Measurements from ENCODE around the gene ELP4.

The ELP4 gene

DNA sequence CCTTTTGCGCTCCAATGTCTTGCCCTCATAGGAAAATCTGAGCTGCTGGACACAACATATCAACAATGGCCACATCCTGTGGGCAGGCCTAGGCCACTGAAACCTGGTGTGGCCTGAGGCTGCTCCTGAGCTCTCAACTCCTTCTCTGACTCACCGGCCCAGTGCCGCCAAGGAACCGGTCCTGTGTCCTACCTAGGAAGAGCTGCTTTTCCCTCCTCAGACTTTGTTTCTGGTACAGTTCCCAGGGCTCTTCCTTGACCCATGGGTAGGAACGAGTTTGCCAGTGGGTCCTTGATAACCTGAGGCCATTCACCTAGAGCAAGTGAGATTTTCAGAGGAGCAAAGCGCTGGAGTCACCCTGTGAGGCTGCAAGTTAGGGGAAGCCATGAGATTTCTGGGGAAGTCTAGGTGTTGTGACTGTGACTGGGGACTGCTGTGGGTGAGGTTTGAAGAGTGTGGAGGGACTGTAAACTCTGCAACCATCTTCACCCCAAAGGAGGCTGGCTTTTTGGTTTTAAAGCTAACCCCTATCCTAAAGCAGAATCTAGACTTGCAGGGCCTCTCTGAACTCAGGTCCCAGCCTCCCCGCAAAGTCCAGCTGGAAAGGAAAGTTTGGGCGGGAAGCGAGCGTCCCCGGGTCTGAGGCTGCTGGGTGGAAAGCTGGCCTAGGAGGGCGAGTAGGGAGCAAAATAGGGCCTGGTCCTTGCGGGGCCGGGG lies 313.5 kb downstream of the ELP4 start:
- no peak for DNase-seq (ENCODE audit: low read depth, low spot score)

DNA sequence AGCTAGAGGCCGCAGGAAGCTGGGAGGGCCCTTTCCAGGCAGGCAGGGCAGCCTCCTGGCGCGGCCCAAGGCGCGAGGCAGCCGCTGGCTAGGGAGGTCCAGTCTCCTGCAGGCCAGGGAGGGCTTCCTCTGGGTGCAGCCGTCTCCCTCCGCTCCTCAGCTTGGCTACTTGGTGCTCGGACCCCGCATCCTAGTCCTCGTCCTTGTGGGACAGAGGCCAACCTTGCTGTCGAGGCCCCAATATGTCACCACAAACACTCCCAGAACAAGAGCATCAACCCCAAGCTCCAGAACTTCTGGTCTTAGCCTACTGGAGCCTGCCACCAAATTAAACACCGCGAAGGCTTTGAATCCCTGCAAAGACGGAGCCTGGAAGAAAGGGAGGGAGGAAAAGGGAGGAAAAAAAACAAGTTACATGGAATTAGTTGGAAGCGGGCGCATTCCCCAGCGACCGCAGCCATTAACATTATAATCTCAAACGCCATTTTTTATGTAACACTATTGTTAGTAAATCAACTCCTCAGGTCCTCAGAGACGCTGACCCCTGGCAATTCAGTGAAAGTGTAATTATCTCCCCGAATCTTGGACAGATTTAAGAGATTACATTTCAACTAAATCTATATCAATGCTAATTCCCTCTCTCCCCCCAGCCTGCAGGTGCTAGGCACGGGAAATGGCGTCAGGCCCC lies 314.2 kb downstream of the ELP4 start:
- DNase-seq (ENCODE audit: low read depth, low spot score) = no peak

DNA sequence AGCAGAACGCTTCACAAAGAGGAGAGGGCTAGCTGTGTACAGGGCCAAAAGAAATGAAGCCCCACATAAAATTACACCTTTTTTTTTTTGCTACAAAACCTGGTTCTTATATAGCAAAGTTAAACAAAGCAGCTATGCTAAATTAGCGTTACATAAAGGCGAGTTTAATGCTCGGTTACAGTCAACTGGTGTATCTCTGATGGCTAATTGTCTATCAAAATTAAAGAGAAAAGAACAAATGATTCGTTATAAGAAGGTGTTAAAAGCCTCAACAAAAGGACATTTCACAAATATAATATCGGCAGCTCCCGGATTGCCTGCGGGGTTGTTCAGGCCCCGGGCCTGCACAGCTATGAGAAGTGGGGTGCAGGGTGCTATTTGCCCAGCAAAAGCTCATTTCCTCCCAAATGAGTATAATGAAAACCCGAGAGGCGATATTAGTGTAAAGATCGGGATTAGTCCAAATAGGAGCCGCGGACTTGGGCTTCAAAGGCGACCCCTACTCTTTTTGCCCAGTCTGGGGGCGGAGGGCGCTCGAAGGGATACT lies 314.8 kb downstream of the ELP4 start:
- DNase-seq (ENCODE audit: low read depth, low spot score) = no peak

GRCh38 chr11:31824879-31825837 lies 315.6 kb downstream of the ELP4 start:
- DNase-seq (ENCODE audit: low read depth, low spot score) = no peak

DNA sequence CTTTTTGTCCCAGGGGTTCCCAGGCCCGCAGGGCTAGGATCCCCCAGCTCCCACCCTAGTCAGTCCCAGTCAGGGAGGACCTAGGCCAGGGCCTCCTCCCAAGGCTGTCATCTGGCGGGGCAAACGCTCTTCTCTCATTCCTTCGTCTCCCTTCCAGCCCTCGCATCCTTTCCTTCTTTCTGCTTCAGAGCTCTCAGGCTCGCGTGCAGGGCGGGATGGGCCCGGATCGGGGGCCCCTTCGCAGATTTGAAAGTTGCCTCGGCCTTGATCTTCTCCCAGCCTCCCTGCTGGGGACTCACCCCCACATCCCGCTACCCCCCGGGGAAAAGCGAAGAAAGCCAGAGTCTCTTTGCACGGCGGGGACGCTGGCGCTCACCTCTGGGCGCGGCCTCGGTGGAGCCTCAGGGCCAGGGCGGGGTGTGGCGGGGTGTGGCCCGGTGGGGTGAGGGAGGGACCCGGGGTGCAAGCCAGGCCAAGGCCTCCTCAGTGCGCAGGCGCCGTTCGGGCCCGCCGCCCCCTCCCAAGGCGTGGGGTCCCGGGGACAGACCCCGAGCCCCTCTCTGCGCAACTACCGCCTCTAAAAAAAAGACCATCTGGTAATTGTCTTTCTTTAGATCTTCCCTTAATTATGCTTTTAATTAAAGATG lies 316.4 kb downstream of the ELP4 start:
- DNase-seq (ENCODE audit: low read depth, low spot score) = no peak

DNA sequence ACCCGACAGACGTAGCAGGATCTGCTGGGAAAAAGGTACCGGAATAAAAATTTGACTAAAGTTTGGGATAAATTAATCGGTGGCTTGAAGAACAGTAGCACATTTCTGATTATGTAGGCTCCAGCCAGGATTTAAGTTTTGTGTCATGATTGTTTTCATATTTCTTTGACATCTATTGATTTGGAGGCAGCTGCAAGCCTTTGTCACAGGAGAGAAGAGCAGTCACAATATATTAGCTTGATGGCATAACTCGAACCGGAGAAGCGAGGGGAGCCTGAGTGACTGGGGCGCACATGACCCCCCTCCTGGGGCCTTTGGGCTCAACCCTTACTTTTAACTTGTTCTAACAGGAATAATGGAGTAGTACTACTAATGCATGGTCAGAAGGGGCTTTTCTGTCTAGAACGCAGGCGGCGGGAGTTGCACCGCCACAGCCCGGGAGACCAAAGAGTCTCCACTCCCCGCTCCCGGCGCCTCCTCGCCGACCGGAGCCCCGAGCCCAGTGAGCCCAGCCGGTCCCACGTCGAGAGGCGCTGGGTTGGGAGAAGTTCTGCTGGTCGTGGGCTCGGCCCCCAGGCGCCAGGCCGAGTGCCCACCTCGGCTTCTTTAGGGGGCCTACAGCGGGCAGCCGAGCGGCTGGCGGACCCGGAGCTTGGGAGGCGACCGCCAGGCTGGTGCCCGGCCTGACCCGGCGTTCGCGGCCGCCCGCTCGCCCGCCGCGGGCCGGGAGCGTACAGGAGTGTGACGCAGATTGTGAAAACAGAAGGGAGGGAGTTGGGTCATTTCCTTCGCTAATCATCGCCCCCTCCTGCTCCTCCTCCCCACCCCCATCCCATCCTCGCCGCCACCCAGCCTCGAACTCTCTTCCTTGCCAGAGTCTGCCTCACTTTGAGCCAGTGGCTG lies 317.2 kb downstream of the ELP4 start:
- DNase-seq (ENCODE audit: low read depth, low spot score) = no peak

GRCh38 chr11:31827455-31828206 lies 318.1 kb downstream of the ELP4 start:
- DNase-seq (ENCODE audit: low read depth, low spot score) = no peak

- no peak for DNase-seq (ENCODE audit: low read depth, low spot score)
Measured at GRCh38 chr11:31828217-31828616, 318.6 kb downstream of the ELP4 start.

GRCh38 chr11:31830406-31830805 lies 320.8 kb downstream of the ELP4 start:
- no peak for DNase-seq (ENCODE audit: low read depth, low spot score)

GRCh38 chr11:31834237-31834636 lies 324.7 kb downstream of the ELP4 start:
- no peak for DNase-seq (ENCODE audit: low read depth, low spot score)

Measured in activated CD4-positive, CD25-positive, alpha-beta regulatory T cell treated with anti-CD3 and anti-CD28 coated beads, Interleukin-2, amount 50 U/mL, for 16 hours (primary cell).